HL-60 (cell line): Measurements from ENCODE around the gene RBBP8NL.

ENCODE experiments used
- DNase-seq, 2 experiments: peaks; one replicate each; pipeline ENCODE4 v3.0.0-alpha.2; 2010 to 2020; ENCODE audit warnings: low read depth in 1 of 2, low spot score in 1 of 2
- H3K27ac ChIP-seq: fragments of 250-450 bp; sonication (Bioruptor Pico); replicated peaks from 2 replicates; pipeline ENCODE4 v1.5.1; 2020; ENCODE audit warnings: mild to moderate bottlenecking, moderate library complexity
- H3K27me3 ChIP-seq: fragments of 250-450 bp; sonication (Bioruptor Pico); 2 replicates; pipeline ENCODE4 v1.5.1; 2021; ENCODE audit warnings: mild to moderate bottlenecking, moderate library complexity; ENCODE audit not compliant: insufficient read depth, poor library complexity, severe bottlenecking
- H3K4me3 ChIP-seq: replicated peaks from 2 replicates; pipeline ENCODE4 v1.5.1; 2011; ENCODE audit warnings: mild to moderate bottlenecking, control low read depth, low read length; ENCODE audit not compliant: insufficient read depth
- GABPA ChIP-seq: IDR thresholded peaks from 2 replicates; pipeline ENCODE4 v1.6.1; 2012; ENCODE audit warnings: low read depth
- POLR2AphosphoS5 ChIP-seq: IDR thresholded peaks from 2 replicates; pipeline ENCODE4 v1.6.1; 2012; ENCODE audit warnings: low read depth
- SPI1 ChIP-seq: IDR thresholded peaks from 2 replicates; pipeline ENCODE4 v1.6.1; 2012; ENCODE audit warnings: low read depth, mild to moderate bottlenecking, borderline replicate concordance
- TF ChIP-seq, protein P1 (sequence below): IDR thresholded peaks from one replicate; pipeline ENCODE4 v1.5.1; 2011; ENCODE audit warnings: low read length, control low read depth, inconsistent platforms; ENCODE audit not compliant: insufficient read depth
- TF ChIP-seq, protein P2 (sequence below): IDR thresholded peaks from 2 replicates; pipeline ENCODE4 v1.6.1; 2012; ENCODE audit warnings: low read depth; ENCODE audit not compliant: insufficient replicate concordance

The RBBP8NL gene

DNA sequence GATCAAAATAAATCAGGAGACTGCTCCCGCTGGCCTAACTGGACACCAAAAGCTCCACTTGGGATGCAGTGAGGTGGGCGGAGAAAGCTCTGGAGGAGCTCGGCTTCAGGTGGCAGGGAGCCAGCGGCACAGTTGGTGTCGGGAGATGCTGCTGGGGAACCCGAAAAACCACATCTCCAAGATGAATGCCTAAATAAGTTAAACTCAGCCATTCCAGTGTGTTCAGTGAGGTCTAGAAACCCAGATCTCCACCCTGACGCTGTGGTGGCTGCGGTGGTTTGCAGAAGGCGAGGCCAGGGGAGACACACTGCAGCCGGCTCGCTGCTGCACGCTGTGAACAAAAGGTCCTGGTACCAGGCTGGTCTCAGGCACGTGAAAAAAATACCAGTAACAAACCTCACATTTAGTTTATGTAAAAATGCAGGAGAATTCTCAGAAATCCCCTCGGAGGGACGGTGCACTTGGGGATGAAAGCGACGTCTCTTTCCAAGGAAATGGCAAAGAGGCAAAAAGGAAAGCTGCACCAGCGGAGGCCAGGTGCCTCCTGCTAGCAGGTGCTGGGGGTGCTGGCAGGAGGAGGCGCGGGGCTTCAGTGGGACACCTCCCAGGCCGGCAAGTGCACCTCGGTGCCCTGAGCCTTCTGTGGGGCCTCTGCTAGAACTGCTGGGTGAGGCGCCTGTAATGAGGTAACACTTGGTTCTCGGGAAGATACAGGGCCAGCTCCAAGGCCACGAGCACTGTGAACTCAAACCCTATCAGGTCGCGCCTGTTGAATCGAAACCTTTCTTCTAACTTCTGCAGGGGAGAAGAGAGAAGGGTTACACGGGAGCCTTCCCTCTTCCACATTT is 36.8 kb downstream of the RBBP8NL start:
- TF ChIP-seq POLR2AphosphoS5, result 0 out of 2 replicates have a peak, but pooled peaks have one; percentile 9
- TF ChIP-seq, protein P1, sequence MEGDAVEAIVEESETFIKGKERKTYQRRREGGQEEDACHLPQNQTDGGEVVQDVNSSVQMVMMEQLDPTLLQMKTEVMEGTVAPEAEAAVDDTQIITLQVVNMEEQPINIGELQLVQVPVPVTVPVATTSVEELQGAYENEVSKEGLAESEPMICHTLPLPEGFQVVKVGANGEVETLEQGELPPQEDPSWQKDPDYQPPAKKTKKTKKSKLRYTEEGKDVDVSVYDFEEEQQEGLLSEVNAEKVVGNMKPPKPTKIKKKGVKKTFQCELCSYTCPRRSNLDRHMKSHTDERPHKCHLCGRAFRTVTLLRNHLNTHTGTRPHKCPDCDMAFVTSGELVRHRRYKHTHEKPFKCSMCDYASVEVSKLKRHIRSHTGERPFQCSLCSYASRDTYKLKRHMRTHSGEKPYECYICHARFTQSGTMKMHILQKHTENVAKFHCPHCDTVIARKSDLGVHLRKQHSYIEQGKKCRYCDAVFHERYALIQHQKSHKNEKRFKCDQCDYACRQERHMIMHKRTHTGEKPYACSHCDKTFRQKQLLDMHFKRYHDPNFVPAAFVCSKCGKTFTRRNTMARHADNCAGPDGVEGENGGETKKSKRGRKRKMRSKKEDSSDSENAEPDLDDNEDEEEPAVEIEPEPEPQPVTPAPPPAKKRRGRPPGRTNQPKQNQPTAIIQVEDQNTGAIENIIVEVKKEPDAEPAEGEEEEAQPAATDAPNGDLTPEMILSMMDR, result no peak
- TF ChIP-seq, protein P2, sequence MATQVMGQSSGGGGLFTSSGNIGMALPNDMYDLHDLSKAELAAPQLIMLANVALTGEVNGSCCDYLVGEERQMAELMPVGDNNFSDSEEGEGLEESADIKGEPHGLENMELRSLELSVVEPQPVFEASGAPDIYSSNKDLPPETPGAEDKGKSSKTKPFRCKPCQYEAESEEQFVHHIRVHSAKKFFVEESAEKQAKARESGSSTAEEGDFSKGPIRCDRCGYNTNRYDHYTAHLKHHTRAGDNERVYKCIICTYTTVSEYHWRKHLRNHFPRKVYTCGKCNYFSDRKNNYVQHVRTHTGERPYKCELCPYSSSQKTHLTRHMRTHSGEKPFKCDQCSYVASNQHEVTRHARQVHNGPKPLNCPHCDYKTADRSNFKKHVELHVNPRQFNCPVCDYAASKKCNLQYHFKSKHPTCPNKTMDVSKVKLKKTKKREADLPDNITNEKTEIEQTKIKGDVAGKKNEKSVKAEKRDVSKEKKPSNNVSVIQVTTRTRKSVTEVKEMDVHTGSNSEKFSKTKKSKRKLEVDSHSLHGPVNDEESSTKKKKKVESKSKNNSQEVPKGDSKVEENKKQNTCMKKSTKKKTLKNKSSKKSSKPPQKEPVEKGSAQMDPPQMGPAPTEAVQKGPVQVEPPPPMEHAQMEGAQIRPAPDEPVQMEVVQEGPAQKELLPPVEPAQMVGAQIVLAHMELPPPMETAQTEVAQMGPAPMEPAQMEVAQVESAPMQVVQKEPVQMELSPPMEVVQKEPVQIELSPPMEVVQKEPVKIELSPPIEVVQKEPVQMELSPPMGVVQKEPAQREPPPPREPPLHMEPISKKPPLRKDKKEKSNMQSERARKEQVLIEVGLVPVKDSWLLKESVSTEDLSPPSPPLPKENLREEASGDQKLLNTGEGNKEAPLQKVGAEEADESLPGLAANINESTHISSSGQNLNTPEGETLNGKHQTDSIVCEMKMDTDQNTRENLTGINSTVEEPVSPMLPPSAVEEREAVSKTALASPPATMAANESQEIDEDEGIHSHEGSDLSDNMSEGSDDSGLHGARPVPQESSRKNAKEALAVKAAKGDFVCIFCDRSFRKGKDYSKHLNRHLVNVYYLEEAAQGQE, result no peak
- TF ChIP-seq GABPA, result no peak
- no peak for TF ChIP-seq SPI1
- no peak for DNase-seq
- no peak overlapping the region for H3K27ac ChIP-seq
- H3K4me3 ChIP-seq, result no peak overlapping the region
- H3K27me3 ChIP-seq, result no peaks in the 10 kb centered on the region

DNA sequence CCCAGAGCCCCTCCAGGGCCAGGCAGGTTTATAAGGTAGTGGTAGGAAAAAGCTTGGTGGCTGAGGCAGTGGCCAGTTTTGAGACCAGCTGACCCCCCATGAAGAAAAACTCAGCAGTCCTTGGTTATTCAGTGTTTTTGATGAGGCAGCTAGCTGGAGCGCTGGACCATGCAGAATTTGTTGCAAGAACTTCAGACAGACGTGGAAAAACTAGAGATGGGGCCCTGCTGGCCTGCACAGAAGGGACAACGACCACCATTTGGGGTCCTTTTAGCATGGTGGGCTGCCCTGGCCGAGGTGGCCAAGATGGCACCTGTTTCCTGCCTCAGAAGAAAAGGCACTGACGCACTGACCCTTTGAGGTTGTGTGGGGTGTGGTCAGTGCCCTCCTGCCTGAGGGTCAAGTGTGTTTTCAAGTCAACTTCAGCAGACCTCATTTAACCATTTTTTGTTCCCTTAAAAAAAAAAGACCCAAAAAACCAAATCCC is 37.7 kb downstream of the RBBP8NL start:
- no peaks in the 10 kb centered on the region for H3K27me3 ChIP-seq
- no peak for DNase-seq
- H3K4me3 ChIP-seq, result no peak overlapping the region
- H3K27ac ChIP-seq, result no peak overlapping the region
- TF ChIP-seq POLR2AphosphoS5, result no peak; the same call in 1 of the 2 replicates
- TF ChIP-seq, protein P2, result no peak
- TF ChIP-seq SPI1, result no peak
- TF ChIP-seq GABPA, result no peak
- TF ChIP-seq, protein P1, result no peak

DNA sequence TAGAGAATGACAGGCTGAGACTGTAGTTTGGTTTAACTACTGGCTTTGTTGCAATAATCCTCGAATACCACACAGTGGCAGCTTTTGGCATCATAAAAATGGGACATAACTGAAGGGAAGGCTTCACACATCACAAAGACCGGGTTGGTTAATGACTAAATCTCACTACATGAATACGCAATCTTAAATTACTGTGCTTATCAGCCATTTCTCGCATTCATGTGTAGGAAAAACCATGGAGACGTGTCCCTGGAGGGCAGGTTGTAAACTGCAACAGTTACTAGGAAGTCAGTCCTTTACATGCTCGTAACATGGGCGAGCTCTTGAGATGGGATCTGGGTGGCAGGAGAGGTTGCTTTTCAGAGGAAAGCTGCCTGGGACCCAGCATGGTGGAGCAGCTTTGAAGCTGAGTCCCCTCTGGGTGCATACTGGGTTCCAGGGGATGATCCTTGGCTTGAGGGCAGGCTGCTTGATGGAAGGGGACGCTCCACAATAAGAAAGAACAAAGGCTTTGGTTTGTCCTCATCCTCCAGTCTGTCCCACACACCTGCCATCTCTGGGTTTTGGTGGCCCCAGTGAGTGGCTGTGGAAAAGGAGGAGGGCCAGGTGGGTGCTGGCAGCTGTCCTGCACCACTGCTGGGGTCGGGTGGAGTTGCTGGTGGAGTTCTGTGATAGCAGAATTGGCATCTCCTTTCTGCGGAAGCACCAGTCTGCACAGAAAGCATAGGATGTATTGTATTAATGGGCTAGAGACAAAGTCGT is 38.3 kb downstream of the RBBP8NL start:
- Histone ChIP-seq H3K27ac (peak overlapping the region; percentile 90; the same call in 1 of the 2 replicates), H3K4me3 (no peak overlapping the region), H3K27me3 (no peaks in the 10 kb centered on the region)
- no peak for DNase-seq
- TF ChIP-seq POLR2AphosphoS5 (peak; percentile 63), SPI1 (no peak)
